GM18870 (cell line): ENCODE results near the gene COQ5.
"Not testable (repeated sequence)": the region's sequence is repeated elsewhere in the genome, so short reads cannot be mapped to it uniquely, and the experiment has no call there.

ENCODE experiments used
- ATAC-seq: cut with Tn5 transposase; IDR thresholded peaks from one replicate; pipeline ENCODE4 v1.9.1; 2021; ENCODE audit warnings: moderate library complexity; ENCODE audit not compliant: unreplicated experiment

COQ5 gene

GRCh38 chr12:120528861-120529525 lies at the start of gene COQ5:
Gene COQ5, minus strand, starts transcription at chr12:120529158. Its CDS starts 17 bp downstream, at chr12:120529141.
- peak; percentile 54 for ATAC-seq

- ATAC-seq = no peak
These were observed 45.1 kb upstream of the COQ5 start for GRCh38 chr12:120574106-120574505.

GRCh38 chr12:120573560-120573959 lies 44.6 kb upstream of the COQ5 start:
- ATAC-seq = no peak

GRCh38 chr12:120571299-120571698 lies 42.3 kb upstream of the COQ5 start:
- ATAC-seq = no peak

GRCh38 chr12:120563495-120563894 lies 34.5 kb upstream of the COQ5 start:
- no peak for ATAC-seq

GRCh38 chr12:120562906-120563305 lies 33.9 kb upstream of the COQ5 start:
- ATAC-seq = no peak

GRCh38 chr12:120557589-120557988 lies 28.6 kb upstream of the COQ5 start:
- ATAC-seq = no peak

- no peak for ATAC-seq
These were observed 25.7 kb upstream of the COQ5 start for GRCh38 chr12:120554678-120555077.

GRCh38 chr12:120546050-120546386 lies 17.1 kb upstream of the COQ5 start:
- ATAC-seq = no peak

GRCh38 chr12:120544691-120545090 lies 15.7 kb upstream of the COQ5 start:
- no peak for ATAC-seq

- no peak for ATAC-seq
These were observed 13.2 kb upstream of the COQ5 start for GRCh38 chr12:120542166-120542565.

GRCh38 chr12:120540445-120540844 lies 11.5 kb upstream of the COQ5 start:
- ATAC-seq = no peak

- no peak for ATAC-seq
These were observed 10.3 kb upstream of the COQ5 start for GRCh38 chr12:120539303-120539702.

GRCh38 chr12:120538281-120539156 lies 9.6 kb upstream of the COQ5 start:
- no peak for ATAC-seq

GRCh38 chr12:120537856-120538220 lies 8.9 kb upstream of the COQ5 start:
- ATAC-seq = no peak

- ATAC-seq = no peak
These were observed 7.3 kb upstream of the COQ5 start for GRCh38 chr12:120536064-120536791.

- ATAC-seq = peak; percentile 16
These were observed 6.0 kb upstream of the COQ5 start for GRCh38 chr12:120534703-120535655.

- ATAC-seq = peak; percentile 60
These were observed 5.3 kb upstream of the COQ5 start, which contains the start of gene RNF10 for GRCh38 chr12:120534203-120534702. Gene RNF10, plus strand, starts transcription at chr12:120534356. Its CDS starts 456 bp downstream, at chr12:120534812.

GRCh38 chr12:120532701-120533238 lies 3.8 kb upstream of the COQ5 start:
- ATAC-seq = no peak

GRCh38 chr12:120530418-120530761 lies 1.4 kb upstream of the COQ5 start:
- not testable (repeated sequence) for ATAC-seq
